Ammon's horn (tissue), 1 donor: Measurements from ENCODE around the gene RYR2.

Experiments
- DNase-seq: peaks from one replicate; pipeline ENCODE4 v3.0.0-alpha.2; 2016; ENCODE audit warnings: low spot score

Gene RYR2

DNA sequence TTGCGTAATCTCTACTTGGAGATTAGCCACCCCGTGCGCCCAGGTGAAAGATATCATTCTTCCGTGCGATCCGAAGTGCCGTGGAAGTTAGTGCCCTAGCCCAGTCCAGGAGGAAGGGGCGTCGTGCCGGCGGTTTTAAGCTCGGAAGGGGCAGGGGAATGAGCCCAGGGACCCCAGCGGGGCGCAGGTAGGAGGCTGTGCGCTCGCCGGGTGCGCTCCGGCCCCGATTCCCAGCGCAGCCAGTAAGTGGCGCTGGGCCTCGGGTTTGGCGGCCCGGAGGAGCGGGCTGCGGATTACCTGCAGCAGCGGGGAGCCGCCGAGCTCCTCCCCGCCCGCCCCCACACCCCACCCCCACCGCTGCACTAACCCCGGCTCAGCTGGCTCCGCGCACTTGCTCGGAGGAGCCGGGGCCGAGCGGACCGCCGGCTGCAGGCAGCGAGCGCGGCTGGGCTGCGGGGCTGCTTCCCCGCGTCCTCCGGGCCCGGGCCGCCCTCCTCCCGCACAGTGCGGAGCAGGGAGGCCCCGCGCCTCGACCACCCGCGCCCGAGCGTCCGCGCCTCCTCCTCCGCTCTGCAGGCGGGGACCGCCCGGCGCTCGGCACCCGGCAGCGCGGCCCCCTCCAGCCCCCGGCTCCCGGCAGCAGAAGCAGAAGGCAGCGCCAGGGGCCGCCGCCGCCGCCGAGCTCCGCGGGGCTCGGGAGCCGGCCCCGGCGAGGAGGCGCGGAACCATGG, at the start of gene RYR2:
TSS of gene RYR2 (plus strand) at position 390 of the 731 bp plus-strand sequence. CDS start at position 728, 338 bp downstream.
- DNase-seq, result peak; percentile 18

DNA sequence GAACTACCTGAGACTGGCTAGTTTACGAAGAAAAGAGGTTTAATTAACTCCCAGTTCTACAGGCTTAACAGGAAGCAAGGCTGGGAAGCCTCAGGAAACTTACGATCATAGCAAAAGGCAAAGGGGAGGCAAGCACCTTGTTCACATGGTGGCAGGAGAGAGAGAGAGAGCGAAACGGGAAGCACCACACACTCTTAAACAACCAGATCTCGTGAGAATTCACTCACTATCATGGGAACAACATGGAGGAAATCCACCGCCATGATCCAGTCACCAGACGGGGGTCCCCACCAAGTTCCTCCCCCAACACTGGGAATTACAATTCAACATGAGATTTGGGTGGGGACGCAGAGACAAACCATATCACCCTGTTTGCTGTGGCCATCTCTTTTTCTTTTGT, 49.5 kb upstream of the RYR2 start:
- DNase-seq, result no peak

DNA sequence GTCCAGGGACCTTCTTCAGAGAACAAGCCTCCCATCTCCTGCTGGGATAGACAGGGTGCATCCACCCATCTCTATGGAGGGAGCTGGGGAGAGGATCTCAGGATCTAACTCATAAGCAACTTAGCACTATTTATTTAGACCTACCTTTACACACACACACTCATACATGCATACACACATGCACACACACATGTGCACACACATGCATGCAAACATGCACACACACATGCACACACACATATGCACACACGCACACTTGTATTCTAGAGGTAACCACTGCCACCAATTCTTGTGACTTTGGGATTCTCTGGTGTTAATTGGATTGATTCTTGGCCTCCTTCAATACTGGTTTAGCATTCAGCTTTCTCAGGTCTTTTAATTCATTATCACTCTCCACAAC, 47.5 kb upstream of the RYR2 start:
- no peak for DNase-seq

DNA sequence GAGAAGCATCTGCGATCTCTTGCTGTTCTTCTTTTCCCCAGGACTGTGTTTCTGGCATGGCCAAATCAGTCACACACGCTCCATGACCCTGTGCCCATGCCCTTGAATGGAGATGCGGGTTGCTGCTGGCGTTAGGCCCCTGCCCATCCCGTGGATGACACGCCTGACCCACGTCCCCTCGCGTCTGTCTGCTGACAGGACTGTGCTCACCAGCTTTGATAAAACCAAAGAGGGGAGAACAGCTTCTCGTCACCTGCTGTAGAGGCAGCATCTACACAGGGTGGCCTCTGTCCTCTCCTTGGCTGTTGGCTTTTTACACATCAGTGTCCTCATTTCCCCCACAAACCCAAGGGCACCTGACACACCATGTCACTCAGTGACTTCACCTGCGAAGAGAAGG, 44.6 kb upstream of the RYR2 start:
- DNase-seq, result no peak

DNA sequence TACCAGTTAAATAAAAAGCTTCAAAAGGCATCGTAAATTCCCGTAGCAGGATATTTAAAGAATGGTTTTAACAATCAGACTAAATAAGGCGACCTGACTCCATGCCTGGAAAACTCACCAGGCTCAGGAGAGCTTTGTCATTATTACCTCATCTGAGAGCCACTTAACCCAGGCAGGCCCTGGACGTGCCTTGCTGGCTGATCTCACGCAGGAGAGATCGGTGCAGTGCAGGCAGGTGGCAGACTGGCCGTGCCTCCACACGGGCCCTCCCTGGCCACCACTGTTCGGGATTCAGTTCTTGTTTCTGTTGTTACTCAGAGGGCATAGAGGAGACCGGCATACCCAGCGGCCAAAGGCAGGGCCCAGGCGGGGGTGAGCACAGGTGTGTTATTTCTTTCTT, 44.1 kb upstream of the RYR2 start:
- no peak for DNase-seq

DNA sequence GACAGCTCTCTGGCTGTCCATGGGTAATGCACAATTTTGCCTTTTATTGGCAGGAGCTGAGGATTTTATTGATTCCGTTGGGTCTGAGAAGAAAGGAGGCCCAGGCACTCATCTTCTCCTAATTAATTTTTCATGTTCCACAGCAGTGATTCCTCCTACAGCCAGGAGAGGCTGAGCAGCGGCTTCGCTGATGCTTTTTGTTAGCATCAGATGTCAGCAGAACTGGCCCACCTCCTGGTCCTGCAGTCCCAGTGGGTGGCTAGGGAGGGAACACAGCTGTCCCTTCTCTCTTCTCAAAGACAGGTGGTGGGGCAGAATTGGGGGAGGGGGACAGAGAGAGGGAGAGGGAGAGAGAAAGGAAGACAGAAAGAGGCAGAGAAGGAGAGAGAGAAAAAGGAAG, 43.4 kb upstream of the RYR2 start:
- DNase-seq, result peak; percentile 18

DNA sequence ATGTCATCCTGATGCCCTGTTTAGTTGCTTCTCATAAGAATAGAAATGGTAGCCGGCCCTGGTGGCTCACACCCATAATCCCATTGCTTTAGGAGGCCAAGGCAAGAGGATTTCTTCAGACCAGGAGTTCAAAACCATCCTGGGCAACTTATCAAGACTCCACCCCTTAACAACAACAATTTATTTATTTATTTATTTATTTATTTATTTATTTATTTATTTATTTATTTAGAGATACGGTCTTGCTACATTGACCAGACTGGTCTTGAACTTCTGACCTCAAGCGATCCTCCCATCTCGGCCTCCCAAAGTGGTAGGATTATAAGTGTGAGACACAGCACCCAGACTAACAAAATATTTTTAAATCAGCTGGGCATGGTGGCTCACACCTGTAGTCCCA, 41.8 kb upstream of the RYR2 start:
- no peak for DNase-seq

DNA sequence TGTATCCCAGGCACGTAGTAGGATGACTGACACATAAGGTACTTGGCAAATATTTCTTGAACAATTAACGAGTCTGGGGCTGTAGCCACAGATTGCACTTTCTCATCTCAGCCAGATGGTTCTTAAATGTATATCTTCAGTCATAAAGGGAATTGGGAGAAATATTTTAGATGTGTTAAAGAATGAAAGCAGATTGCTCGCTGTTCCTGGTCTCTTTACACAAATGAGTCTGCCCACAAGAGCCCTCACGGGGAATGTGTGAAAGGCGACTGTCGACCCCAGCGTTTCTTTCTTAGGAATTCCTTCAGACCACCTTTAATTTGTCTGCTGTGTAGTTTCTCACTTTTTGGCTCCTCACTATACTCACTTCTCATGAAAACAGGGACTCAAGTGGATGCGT, 38.5 kb upstream of the RYR2 start:
- no peak for DNase-seq

DNA sequence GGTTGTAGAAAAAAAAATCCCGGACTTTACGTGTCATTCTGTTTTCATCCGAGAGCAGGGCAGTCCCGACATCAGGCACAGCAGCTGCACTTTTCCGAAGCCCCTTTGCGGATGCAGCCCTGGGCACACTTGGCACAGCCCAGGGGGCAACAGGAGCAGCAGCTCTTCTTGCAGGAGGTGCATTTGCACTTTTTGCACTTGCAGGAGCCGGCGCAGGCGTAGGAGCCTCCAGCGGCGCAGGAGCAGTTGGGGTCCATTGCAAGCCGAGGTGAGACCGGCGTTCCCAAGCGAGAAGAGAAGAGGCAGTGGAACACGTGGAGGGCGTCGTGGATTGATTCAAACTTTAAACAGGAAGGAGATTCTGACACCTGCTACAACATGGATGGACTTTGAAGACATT, 37.9 kb upstream of the RYR2 start, which contains the start of gene MT1HL1:
TSS of gene MT1HL1 (minus strand) at position 326 of the 400 bp plus-strand sequence. CDS start at position 257, 69 bp downstream.
- DNase-seq, result no peak

DNA sequence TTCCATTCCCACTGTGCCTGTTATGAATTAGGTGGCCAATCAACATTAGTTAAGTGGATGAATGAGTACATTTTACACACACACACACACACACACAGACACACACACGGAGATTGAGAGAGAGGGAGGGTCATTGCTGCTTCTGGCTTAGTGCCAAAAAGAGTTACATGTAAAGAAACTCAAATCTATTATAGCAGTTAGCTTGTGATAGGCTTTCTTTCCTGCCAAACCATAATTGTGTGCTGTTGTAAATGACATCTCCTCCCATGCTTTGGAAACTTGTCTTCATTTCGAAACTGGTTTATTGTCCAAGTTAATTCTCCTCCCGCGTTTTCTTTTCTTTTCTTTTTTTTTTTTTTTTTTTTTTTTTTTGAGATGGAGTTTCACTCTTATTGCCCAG, 36.3 kb upstream of the RYR2 start:
- no peak for DNase-seq

DNA sequence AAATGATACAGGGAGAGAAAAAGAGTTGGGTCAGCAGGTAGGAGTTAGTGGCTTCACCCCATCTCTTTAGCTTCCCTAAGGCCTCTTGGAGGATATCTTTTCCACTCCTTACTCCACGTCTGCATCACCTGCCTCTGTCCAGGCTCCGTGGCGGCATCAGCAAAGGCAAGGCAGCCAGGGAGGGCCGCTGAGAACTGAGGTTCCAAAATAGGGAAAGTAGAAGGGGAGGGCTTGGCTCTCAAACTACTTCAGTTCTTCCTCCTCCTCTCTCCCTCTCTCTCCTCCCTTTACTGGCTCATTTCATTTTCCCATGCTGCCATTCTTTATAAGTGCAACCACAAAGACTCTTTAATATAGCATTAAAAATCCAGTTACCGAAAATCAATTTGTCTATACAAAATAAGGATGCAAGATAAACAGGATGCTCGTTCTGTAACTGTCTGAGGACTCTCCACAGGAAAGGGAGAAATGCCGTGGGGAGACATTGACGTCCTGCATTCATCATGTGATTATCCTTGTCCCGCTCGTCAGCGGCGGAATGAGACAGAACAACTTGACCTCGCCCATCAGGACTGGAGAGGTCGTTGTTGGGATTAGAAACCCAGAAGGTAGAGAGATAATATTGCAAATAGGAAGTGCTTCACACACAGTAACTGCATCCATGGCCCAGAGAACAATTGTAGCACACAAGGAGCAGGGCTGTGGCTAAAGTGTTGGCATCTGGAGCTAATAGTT, 34.7 kb upstream of the RYR2 start:
- DNase-seq, result no peak

DNA sequence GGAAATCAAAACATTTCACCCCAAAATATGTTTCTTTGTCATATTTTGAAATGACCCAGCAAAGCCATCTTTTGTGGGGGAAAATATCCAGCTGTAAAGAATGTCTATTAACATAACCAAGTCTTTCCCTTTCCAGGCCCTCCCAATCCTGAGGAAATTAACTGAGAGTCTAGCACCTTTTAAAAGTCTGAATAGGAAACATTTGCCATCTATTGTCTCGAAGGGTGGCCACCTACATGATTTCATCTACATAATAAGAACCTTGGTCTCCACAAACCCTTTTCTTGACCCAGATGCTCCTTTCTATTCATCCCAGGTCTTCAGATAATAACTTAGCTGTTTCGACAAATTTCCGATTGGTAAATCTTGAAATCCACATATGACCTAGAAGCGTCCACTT, 32.4 kb upstream of the RYR2 start:
- DNase-seq, result no peak

DNA sequence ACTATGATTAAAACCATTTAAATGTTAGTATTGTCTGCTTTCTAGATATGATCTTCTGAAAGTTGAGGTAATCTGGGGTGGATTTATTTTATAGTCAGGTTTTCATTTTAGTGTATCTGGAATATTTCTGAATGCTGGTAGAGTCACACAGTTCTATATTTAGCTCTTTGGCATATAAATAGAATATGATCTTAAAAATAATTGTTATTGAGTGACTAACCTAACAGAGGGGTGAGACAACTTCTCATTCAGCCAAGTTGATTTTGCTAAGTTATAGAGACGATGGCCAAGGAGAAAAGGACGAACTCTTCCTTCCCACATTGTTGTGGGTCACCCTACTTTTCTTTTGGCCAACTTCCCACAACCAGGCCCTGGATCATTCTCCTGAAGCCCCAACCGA, 30.6 kb upstream of the RYR2 start:
- DNase-seq, result no peak

DNA sequence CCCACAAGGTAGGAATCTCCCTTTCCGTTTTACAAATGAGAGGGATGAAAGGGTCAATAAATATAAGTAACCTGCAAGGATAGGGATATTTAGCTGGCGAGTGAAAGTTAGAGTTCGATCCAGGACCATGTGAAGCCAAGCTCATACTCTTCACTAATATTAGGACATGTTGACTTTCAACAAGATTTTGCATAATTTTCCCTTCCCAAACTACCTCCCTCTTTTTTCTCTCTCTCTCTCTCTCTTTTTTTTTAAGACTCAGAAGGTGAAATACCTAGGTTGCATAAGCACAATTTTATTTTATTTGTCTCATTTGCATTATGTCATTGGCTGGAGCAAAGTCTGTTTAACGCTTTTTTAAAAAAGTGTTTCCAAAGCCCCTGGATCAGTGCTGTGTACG, 29.6 kb upstream of the RYR2 start:
- no peak for DNase-seq

DNA sequence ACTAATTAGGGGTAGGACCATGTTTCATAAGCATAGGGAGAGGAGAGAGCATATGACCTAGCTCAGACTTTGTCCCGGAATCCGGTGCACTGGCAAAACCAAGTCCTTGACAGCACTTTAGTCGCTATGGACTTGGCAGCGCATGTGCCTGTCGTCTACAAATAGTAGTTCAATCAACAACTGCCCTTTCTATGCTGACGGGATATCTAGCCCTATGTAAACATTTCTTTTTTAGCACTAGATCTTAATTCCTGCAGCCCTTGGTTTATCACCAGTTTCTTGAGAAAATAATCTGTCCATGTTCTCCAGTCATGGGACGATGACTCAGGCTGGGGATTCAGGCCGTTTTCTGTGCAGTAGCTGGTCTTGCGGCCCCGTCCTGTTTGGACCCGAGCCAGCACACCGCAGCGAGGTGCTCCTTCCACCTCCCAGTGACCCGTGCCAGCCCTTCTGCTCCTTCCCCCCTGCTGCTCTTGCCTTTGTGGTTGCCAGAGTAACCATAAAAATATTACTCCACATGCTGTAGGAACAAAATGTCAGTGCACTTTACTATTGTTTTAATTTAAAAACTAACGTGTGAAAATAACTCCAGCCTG, 29.1 kb upstream of the RYR2 start:
- DNase-seq, result peak; percentile 7

DNA sequence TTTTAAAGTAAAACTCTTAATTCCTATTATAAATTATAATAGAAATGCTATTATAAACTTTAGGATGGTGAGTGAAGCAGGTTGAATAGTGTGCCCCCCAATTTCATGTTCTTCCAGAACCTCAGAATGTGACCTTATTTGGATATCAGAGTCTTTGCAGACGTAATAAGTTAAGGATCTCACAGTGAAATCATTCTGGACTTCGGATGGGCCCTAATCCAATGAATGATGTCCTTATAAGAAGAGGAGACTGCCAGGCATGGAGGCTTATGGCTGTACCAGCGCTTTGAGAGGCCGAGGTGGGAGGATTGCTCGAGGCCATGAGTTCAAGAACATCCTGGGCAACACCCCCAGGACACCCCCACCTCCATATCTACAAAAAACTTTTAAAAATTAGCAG, 28.4 kb upstream of the RYR2 start:
- DNase-seq, result no peak

DNA sequence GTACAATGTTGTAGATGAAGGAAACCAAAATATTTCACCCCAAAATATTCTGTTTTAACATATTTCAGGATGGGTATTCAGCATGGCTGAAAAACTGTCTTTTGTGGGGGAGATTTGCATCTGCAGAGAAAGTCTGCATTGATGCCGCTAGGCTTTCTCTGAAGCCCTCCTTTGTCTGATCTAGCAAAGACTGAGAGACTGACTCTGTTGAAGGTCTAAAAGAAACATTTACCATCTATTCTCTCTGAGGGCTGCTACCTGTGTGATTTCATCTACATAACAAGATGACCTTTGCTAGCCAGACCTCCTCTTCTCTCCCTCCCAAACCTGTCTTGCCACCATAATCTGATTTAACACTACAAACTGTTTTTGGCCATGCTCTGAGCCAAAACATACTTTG, 25.4 kb upstream of the RYR2 start:
- DNase-seq, result no peak

DNA sequence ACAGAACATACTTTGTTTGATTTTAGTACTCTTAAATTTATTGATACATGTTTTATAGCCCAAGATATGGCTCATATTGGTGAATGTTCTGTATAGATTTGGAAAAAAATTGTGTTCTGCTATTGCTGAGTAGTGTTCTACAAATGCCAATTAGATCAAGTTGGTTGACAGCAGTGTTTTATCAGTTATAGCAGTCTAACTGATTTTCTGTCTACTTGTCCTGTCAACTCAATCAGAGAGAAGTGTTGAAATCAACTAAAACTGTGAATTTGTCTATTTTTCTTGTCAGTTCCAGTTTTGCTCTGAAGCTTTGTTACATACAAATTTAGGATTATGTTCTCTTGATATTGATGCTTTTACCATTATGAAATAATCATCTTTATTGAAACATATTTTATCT, 23.1 kb upstream of the RYR2 start:
- DNase-seq, result no peak

DNA sequence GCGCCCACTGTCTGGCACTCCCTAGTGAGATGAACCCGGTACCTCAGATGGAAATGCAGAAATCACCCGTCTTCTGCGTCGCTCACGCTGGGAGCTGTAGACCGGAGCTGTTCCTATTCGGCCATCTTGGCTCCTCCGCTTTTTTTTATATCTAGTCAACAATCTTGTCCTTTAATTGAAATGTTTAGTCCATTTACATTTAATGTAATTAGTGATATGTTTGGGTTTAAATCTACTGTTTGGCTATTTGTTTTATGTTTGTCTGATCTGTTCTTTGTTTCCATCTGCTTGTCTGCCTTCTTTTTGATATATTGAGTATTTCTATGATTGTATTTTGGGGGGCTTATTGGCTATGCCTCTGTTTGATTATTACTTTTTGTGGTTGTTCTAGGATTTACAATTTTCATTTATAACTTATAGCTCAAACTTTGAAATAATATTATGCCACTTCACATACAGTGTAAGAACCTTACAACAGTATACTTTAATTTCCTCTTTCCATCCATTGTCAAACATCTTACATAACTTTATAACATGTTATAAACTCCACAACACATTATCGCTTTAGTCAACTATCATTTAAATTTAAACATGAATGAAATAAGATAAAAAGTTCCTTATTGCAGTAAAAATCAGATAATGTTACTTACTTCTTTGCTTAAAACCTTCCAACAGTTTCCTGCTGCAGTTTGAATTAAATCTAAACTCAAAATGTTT, 16.5 kb upstream of the RYR2 start:
- DNase-seq, result no peak

DNA sequence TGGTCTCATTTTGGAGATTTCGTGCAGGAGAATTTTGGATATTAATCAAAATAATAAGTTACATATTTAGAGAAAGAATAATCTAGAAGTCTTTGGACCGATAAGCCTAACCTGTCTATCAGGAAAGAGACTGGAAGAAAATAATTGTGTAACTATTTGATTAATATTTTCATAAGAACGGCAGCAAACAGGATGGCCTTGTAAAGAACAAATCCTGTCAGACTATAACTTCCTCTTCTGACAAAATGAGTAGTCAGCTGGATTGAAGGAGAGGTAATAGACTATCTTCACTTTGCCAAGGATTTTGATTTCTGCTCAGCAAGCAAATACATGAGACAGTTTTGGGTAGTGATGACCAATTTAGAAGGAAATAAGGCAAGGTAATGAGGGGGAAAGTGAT, 12.7 kb upstream of the RYR2 start:
- no peak for DNase-seq

DNA sequence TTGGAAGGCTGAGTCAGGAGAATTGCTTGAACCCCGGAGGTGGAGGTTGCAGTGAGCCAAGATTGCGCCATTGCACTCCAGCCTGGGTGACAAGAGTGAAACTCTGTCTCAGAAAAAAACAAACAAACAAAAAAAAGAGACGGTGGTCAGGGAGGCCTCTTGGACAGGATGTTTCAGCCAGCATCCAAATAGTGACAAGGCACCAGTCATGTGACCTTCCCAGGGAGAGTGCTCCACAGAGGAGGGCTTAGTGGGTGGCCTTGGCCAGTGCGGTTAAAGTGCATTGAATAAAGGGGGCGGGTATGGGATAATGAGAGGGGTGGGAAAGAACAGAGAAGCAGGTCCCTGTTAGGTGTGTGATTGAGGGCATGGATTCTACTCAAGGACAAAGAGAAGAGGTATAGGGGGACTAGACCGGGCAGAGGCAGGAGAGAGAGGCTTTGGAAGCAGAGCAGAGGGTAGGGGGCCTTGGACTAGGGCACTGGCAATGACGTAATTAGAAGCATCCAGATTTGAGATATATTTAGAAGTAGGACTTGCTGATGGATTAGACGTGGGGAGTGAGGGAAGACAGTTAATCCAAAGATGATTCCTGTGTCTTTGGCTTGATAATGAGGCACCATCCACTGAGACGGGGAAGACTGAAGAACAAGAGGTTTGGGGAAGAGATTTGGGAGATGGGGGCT, 12.0 kb upstream of the RYR2 start:
- DNase-seq, result no peak

DNA sequence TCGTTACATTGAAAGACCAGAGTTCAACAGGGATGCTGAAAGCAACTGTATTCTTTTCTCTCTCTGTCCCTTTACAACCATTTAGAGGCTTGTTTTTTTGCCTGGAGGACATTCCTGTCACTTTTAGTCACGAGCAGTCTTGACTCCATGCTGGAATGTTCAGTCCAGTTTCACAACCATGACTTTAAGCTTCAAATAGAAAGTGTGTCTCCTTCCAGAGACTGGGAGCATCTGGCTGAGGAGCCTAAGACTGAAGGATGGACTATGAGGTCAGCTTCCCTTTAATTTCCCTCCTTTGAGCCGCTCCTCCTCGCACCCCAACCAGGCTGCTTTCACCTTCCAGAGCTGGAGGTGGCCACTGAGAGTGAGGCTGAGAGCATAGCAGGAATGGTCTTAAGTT, 10.5 kb upstream of the RYR2 start:
- DNase-seq, result no peak
